Ishikawa (cell line): ENCODE results near the gene PPM1K.

Experiments used
- EP300 ChIP-seq: IDR thresholded peaks from 2 replicates; pipeline ENCODE4 v1.6.1; 2012; ENCODE audit warnings: borderline replicate concordance
- RAD21 ChIP-seq: IDR thresholded peaks from 2 replicates; pipeline ENCODE4 v1.6.1; 2012; ENCODE audit warnings: low read depth

GRCh38 chr4:88318751-88319350 is 34.5 kb upstream of the PPM1K start:
- TF ChIP-seq EP300: no peak
- TF ChIP-seq RAD21: no peak
